ENCODE results near the gene EGFR. TPM values are rescaled to one million over a fixed set of nuclear protein-coding genes. Genes with fewer than 3 reads are reported as not detected.
A peak's percentile ranks its signal among the peaks of the same experiment; 100 is the strongest.

Gene EGFR
- total RNA-seq, 2 experiments from 2014 or later: not detected

DNA sequence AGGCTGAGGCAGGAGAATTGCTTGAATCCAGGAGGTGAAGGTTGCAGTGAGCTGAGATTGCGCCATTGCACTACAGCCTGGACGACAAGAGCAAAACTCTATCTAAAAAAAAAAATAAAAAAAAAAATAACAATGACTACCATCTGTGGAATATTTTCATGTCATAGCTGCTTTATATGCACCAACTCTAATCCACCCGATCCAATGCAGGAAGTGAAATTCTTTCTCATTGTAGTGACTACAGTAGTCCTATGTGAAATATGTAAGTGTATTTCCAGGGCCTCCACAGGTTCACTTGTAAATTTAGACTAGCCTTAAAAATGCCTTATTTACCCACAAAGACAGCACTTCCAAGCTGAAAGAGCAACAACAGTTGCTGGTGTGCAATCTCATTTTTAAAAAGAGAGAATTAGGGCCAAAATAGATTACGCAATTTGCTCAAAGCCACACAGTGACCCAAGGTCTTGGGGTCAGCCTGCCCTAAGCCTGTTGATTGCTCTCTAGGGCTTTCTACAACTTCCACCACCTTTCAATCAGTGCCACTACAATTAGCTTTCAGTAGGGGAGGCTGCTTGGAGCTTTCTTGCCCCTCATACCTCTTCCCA, 25.8 kb upstream of the EGFR start:
- peaks cover 7% of the 10 kb centered on the region for H3K27me3 Mint-ChIP-seq
- CTCF ChIA-PET: no interaction called here
- DNase-seq: no peak
- POLR2A ChIA-PET: interaction anchor here (0.6 kb wide), 1 partner anchor 980 kb away, joined by 8 read pairs; no protein-coding TSS in a partner anchor
- H3K4me3 Mint-ChIP-seq: no peak overlapping the region
- H3K4me1 Mint-ChIP-seq: peaks cover 22% of the 10 kb centered on the region
- no peaks in the 10 kb centered on the region for H3K36me3 Mint-ChIP-seq (ENCODE audit: low read depth)
- H3K27ac Mint-ChIP-seq: no peak overlapping the region
- H3K9me3 Mint-ChIP-seq: peaks cover 3% of the 10 kb centered on the region

DNA sequence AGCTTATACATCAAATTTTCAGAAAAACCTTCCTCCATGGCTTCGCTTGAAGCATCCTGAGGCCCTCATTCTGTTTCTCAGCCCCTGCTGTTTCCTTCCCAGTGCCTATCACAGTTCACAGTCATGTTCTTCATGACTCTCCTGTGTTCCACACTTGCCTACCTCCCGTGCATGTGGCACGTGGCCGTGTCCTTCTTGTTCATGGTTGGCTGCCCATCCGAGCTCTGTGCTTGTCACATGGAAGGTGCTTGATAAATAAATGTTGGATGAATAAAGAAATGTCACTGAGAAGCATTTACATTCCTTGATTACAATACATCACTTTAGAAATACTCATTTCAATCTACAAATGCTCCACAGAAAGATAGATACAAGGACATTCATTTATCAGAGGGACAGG, 23.7 kb upstream of the EGFR start:
- no peak overlapping the region for H3K4me3 Mint-ChIP-seq
- peaks cover 5% of the 10 kb centered on the region for H3K27me3 Mint-ChIP-seq
- H3K27ac Mint-ChIP-seq: peak overlapping the region; percentile 55
- H3K4me1 Mint-ChIP-seq: peaks cover 22% of the 10 kb centered on the region
- no peak for DNase-seq
- CTCF ChIA-PET: no interaction called here
- POLR2A ChIA-PET: no interaction called here
- no peaks in the 10 kb centered on the region for H3K36me3 Mint-ChIP-seq (ENCODE audit: low read depth)
- peaks cover 3% of the 10 kb centered on the region for H3K9me3 Mint-ChIP-seq

DNA sequence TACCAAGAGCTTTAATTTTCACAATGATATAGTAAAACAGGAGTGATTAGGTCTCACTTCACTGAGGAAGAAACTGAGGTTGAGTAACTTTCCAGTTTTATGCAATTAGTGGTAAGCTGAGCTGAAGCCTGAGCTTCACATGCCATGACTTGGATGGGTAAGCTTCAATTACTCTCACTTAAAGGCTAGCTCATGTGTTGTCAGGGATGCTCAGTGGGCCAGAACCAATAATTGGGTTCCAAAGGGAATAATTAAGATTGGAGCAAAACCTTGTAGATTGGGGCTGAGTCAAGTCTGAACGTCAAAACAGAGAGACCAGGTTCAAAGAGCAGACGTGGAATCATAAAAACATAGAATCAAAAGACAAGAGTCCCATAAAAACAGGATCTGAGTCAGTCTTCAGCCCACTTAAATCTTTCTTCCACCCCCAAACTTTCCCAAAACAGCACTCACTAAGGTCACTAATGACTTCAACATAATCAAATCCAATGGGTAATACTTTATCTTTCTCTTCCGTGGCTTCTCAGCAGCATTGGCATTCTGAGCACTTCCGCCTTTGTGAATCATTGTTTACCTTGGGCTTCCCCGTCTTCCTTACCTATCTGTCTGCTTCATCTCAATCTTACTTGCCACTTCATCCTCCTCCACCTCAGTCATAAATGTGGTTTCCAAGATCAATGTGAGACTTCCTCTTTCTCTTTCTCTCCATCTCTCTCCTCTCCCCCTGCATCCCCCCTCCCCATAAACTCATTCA, 23.0 kb upstream of the EGFR start:
- ChIA-PET CTCF (no interaction called here), POLR2A (no interaction called here)
- peaks cover 22% of the 10 kb centered on the region for H3K4me1 Mint-ChIP-seq
- no peak overlapping the region for H3K4me3 Mint-ChIP-seq
- H3K27ac Mint-ChIP-seq: peak overlapping the region; percentile 68
- DNase-seq: peak; percentile 33
- peaks cover 5% of the 10 kb centered on the region for H3K27me3 Mint-ChIP-seq
- no peaks in the 10 kb centered on the region for H3K36me3 Mint-ChIP-seq (ENCODE audit: low read depth)
- H3K9me3 Mint-ChIP-seq: peaks cover 3% of the 10 kb centered on the region

DNA sequence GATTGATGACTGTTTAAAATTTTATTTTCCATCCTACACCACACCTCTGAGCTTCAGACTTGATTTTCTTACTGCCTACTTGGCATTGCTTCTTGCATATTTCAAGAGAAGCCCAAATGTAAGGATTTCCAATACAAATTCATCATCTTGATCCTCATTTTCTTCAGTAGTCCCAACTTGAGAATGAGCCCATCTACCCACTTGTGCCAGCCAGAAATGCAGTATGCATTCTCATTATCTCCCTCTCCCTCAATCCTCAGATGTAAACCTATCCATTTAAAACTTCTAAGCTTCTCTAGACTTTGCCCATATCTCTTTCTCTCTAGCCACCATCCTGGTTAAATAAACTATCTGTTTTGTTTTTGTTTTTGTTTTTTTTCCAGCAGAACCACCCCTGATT, 22.4 kb upstream of the EGFR start:
- Mint-ChIP-seq H3K27me3 (peaks cover 3% of the 10 kb centered on the region), H3K27ac (no peak overlapping the region), H3K4me3 (no peak overlapping the region), H3K36me3 (ENCODE audit: low read depth) (no peaks in the 10 kb centered on the region), H3K4me1 (peaks cover 22% of the 10 kb centered on the region), H3K9me3 (peaks cover 3% of the 10 kb centered on the region)
- ChIA-PET POLR2A (no interaction called here), CTCF (interaction anchor here (0.6 kb wide), 1 partner anchor 515 kb away, joined by 3 read pairs; no protein-coding TSS in a partner anchor)
- DNase-seq: no peak

DNA sequence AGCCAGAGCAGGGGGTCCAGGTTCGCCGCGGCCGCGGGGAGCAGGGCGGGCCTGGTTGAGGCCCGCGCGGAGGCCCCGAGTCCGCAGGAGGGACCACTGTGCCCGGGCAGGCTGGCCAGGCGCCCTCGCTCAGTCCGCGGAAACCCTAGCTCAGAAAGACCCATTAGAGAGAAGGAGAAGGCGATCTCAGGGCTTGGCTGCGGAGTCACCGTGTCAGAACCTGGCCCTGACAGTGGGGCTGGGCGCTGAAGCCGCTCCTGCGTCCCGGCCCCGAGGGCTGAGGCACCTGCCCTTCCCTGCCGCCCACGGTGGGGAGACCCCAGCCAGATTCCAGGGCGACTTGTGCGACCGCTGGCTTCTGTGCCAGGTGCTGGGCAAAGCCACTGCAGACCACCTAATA, 14.2 kb upstream of the EGFR start:
- Mint-ChIP-seq H3K9me3 (no peaks in the 10 kb centered on the region), H3K27me3 (peaks cover 13% of the 10 kb centered on the region), H3K27ac (no peak overlapping the region), H3K36me3 (ENCODE audit: low read depth) (no peaks in the 10 kb centered on the region), H3K4me3 (no peak overlapping the region), H3K4me1 (no peaks in the 10 kb centered on the region)
- no peak for DNase-seq
- CTCF ChIA-PET: no interaction called here
- POLR2A ChIA-PET: no interaction called here

DNA sequence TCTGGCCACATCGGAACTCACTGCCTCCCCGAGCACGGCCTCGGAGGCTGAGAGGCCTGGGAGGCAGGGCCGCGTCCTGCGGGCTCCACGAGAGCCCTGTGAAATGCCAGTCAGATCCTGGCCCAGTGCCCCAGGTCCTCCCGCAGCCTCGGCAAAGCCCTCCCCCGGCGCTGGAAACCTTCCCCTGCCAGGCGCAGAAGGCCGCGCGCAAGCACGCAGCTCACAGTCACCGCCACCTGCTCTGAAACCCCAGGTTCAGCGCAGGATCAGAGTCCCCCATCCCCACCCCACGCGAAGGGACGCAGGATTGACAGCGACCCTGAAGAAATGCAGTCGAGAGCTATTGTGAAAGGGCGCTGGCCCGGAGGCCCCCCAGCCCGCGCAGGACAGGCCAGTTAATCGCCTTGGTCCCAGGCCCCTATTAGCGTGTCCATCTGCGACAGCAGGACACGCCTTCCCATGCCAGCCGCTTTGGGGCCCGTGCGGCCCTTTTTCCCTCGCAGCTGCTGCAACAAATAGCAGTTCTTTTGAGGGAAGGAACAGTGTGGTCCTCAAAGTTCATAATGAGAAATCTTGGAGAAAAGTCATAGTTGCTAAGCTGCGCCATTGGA, 13.5 kb upstream of the EGFR start:
- no peak overlapping the region for H3K27ac Mint-ChIP-seq
- peaks cover 10% of the 10 kb centered on the region for H3K27me3 Mint-ChIP-seq
- ChIA-PET POLR2A (no interaction called here), CTCF (no interaction called here)
- H3K36me3 Mint-ChIP-seq (ENCODE audit: low read depth): no peaks in the 10 kb centered on the region
- H3K9me3 Mint-ChIP-seq: no peaks in the 10 kb centered on the region
- no peaks in the 10 kb centered on the region for H3K4me1 Mint-ChIP-seq
- no peak for DNase-seq
- H3K4me3 Mint-ChIP-seq: no peak overlapping the region

DNA sequence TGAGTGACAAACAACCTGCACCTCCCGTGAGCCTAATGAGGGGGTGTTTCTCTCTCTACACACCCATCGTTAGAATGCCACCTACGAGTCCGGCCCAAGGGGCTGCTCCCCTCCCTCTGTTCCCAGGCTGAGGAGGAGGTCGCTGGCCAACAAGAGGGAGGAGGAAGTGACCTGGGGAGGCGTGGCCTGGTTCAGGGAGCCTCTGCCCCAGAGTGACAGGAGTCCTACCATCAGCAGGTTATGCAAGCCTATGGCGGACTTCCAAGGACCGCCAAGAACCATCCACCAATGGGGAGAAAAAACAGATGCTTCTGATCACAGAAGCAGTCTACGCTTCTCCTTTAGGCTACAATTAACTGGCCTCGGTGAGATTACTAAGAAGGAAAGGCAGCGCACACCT, 12.3 kb upstream of the EGFR start:
- Mint-ChIP-seq H3K27ac (no peak overlapping the region), H3K27me3 (peaks cover 10% of the 10 kb centered on the region), H3K4me3 (no peak overlapping the region), H3K4me1 (no peaks in the 10 kb centered on the region), H3K9me3 (no peaks in the 10 kb centered on the region), H3K36me3 (ENCODE audit: low read depth) (no peaks in the 10 kb centered on the region)
- POLR2A ChIA-PET: no interaction called here
- no peak for DNase-seq
- CTCF ChIA-PET: no interaction called here

DNA sequence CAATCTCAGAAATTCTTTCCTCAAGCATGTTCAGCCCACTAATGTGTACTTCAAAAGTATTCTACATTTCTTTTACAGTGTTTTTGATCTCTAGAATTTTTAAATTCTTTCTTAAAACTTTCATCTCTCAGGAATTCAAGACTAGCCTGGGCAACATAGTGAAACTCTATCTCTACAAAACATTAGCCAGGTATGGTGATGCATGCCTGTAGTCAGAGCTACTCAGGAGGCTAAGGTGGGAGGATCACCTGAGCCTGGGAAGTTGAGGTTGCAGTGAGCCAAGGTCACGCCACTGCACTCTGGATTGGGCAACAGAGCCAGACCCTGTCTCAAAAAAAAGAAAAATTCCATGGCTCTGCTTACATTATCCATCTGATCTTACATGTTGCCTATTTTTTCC, 5.0 kb upstream of the EGFR start:
- H3K4me3 Mint-ChIP-seq: no peak overlapping the region
- no peaks in the 10 kb centered on the region for H3K4me1 Mint-ChIP-seq
- ChIA-PET CTCF (no interaction called here), POLR2A (no interaction called here)
- H3K27ac Mint-ChIP-seq: no peak overlapping the region
- no peak for DNase-seq
- H3K27me3 Mint-ChIP-seq: peaks cover 48% of the 10 kb centered on the region
- H3K36me3 Mint-ChIP-seq (ENCODE audit: low read depth): no peaks in the 10 kb centered on the region
- H3K9me3 Mint-ChIP-seq: no peaks in the 10 kb centered on the region

DNA sequence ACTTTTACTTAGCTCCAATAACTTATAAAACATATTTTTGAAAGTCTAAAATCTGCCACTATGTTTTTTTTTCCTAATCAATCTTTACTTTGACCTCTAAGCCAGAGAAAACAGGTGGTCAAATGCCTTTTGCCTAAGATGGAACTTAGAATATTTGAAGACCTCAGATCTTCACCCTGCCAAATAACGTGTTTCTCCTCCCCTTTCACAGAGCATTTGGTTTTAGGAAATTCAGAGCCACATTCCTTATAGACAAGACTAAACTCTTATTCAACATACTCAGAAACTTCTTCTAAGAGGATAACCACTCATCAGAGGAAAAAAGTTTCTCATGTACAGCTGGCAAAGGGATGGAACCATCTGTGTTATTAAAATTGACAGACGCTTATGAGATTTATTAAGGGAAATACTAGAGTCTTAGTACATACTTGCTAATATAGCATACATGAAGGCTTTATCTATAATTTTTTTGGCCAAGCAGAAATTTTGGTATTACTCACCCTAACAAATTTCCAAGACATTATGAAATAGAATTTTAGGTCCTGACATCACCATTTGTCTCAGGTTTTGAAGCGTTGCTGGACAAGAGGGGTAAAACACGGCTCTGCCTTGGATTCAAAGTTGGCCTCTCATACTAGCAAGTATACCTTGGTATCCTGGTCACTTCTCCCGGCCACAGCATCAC, 2.6 kb upstream of the EGFR start:
- no peaks in the 10 kb centered on the region for H3K4me1 Mint-ChIP-seq
- H3K36me3 Mint-ChIP-seq (ENCODE audit: low read depth): no peaks in the 10 kb centered on the region
- no peak overlapping the region for H3K4me3 Mint-ChIP-seq
- H3K9me3 Mint-ChIP-seq: no peaks in the 10 kb centered on the region
- H3K27me3 Mint-ChIP-seq: peaks cover 56% of the 10 kb centered on the region
- CTCF ChIA-PET: interaction anchor here (0.6 kb wide), 2 partner anchors 46 to 71 kb away, joined by 3 read pairs; no protein-coding TSS in a partner anchor
- H3K27ac Mint-ChIP-seq: no peak overlapping the region
- DNase-seq: no peak
- POLR2A ChIA-PET: no interaction called here

DNA sequence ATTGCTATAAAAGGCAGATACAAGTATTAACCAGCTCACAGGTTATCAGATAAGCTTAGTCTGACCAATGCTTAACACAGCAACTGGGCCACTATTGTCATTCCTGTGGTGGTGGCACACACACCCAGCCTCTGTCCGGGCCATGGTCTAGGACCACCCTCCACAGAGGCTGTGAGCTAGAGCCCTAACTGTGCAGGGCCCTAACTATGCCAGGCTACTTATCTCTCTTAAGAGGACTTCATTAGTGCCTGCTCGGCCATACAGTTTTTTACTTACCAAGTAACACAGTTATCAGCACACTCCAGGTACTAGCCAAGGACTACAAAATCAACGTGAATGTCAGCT, 2.1 kb upstream of the EGFR start:
- H3K36me3 Mint-ChIP-seq (ENCODE audit: low read depth): no peaks in the 10 kb centered on the region
- H3K4me3 Mint-ChIP-seq: no peak overlapping the region
- POLR2A ChIA-PET: no interaction called here
- peaks cover 61% of the 10 kb centered on the region for H3K27me3 Mint-ChIP-seq
- DNase-seq: no peak
- CTCF ChIA-PET: interaction anchor here (0.6 kb wide), 1 partner anchor 45 kb away, joined by 3 read pairs; no protein-coding TSS in a partner anchor
- no peaks in the 10 kb centered on the region for H3K4me1 Mint-ChIP-seq
- no peaks in the 10 kb centered on the region for H3K9me3 Mint-ChIP-seq
- H3K27ac Mint-ChIP-seq: no peak overlapping the region

DNA sequence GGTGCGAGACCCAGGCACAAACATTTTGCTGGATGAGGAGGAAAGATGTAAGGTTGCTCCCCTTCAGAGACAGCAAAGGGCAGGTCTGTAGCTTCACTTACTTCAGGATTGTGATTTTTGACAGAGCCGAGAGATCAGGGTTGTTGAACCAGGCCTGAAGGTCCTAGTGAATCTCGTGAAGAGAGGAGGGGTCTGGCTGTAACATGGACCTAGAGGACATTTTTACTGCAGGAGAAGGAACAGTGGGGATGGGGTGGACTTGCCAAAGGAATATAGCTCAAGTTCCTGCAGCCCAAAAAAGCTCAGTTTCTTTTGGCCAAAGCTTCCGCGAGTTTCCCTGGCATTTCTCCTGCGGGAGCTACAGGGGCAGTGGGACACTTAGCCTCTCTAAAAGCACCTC, 976 bp upstream of the EGFR start:
- DNase-seq: no peak
- Mint-ChIP-seq H3K36me3 (ENCODE audit: low read depth) (no peaks in the 10 kb centered on the region), H3K4me1 (no peaks in the 10 kb centered on the region), H3K9me3 (no peaks in the 10 kb centered on the region), H3K27ac (no peak overlapping the region), H3K4me3 (no peak overlapping the region), H3K27me3 (peaks cover 63% of the 10 kb centered on the region)
- ChIA-PET POLR2A (no interaction called here), CTCF (no interaction called here)

DNA sequence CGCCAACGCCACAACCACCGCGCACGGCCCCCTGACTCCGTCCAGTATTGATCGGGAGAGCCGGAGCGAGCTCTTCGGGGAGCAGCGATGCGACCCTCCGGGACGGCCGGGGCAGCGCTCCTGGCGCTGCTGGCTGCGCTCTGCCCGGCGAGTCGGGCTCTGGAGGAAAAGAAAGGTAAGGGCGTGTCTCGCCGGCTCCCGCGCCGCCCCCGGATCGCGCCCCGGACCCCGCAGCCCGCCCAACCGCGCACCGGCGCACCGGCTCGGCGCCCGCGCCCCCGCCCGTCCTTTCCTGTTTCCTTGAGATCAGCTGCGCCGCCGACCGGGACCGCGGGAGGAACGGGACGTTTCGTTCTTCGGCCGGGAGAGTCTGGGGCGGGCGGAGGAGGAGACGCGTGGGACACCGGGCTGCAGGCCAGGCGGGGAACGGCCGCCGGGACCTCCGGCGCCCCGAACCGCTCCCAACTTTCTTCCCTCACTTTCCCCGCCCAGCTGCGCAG, 424 bp downstream of the EGFR start:
- Mint-ChIP-seq H3K4me1 (no peaks in the 10 kb centered on the region), H3K36me3 (ENCODE audit: low read depth) (no peaks in the 10 kb centered on the region), H3K4me3 (no peak overlapping the region), H3K27me3 (peaks cover 64% of the 10 kb centered on the region), H3K9me3 (no peaks in the 10 kb centered on the region), H3K27ac (no peak overlapping the region)
- ChIA-PET POLR2A (no interaction called here), CTCF (no interaction called here)
- no peak for DNase-seq

Measured in activated CD4-positive, alpha-beta T cell treated with anti-CD3 and anti-CD28 coated beads, Interleukin-2, amount 10 ng/mL, durations not matched to agents 7 days and 5 days (primary cell).